GM11168 (cell line): ENCODE data around the gene ANAPC7.

Source experiments
- in situ Hi-C: fragments of 300-500 bp; cut with MboI; formaldehyde crosslinking; loops from one replicate; pipeline ENCODE4 v1.12.0; 2022; ENCODE audit warnings: low sequenced_read_pairs; ENCODE audit not compliant: unreplicated experiment

ANAPC7 gene

GRCh38 chr12:110329710-110330109 lies 73.8 kb downstream of the ANAPC7 start:
- in situ Hi-C loops = no loop called here
